HFF-Myc (cell line): Measurements from ENCODE around the gene MAPK12.

Experiments used
- DNase-seq: peaks from one replicate; pipeline ENCODE4 v3.0.0-alpha.2; 2011; ENCODE audit warnings: low read depth; ENCODE audit errors: extremely low read depth
- H3K4me3 ChIP-seq: replicated peaks from 2 replicates; pipeline ENCODE4 v1.5.1; 2011; ENCODE audit warnings: low read depth, mild to moderate bottlenecking, control low read depth, low read length
- TF ChIP-seq, protein P1 (sequence below): IDR thresholded peaks from 2 replicates; pipeline ENCODE4 v1.5.1; 2012; ENCODE audit warnings: mild to moderate bottlenecking, low read depth, low read length, control low read depth; ENCODE audit errors: missing control alignments

Gene MAPK12

DNA sequence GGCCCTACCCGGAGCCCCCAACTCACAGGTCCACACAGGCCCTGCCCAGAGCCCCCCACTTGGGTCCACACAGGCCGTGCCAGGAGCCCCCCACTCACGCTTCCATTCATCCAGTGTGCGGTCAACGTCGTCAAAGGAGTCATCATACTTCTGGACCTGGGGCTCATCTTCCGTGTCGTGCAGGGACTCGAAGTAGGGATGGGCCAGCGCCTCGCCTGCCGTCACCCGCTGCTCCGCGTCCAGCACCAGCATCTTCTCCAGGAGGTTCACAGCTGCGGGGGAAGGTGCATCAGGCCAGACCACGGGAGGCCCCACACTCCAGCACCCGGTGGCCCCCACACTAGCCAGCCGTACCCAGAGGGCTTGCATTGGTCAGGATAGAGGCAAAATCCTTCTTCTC, 6.4 kb downstream of the MAPK12 start:
- DNase-seq = no peak

DNA sequence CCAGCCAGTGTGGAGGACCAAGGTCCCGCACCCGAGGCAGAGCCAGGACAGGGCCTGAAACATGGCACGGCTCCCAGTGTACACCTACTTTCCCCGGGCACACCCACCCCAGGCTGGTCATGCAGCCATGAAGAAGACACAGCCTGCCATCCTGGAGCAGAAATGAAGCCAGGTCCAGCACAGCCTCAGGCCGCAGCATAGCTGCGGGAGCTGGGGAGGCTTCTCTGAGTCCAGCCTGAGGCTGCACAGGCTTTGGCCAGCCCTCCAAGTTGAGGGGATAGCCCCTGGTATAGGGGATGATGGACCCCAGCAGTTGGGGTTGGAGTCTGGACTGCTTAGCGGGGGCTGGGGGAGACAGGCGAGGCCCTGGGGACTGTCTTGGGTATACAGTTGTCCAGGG, 7.5 kb downstream of the MAPK12 start:
- no peak for DNase-seq
- H3K4me3 ChIP-seq = no peak overlapping the region
- TF ChIP-seq, protein P1, sequence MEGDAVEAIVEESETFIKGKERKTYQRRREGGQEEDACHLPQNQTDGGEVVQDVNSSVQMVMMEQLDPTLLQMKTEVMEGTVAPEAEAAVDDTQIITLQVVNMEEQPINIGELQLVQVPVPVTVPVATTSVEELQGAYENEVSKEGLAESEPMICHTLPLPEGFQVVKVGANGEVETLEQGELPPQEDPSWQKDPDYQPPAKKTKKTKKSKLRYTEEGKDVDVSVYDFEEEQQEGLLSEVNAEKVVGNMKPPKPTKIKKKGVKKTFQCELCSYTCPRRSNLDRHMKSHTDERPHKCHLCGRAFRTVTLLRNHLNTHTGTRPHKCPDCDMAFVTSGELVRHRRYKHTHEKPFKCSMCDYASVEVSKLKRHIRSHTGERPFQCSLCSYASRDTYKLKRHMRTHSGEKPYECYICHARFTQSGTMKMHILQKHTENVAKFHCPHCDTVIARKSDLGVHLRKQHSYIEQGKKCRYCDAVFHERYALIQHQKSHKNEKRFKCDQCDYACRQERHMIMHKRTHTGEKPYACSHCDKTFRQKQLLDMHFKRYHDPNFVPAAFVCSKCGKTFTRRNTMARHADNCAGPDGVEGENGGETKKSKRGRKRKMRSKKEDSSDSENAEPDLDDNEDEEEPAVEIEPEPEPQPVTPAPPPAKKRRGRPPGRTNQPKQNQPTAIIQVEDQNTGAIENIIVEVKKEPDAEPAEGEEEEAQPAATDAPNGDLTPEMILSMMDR = no peak

More for the DNA sequence above, 6.4 kb downstream of the MAPK12 start:
- no peak overlapping the region for H3K4me3 ChIP-seq
- TF ChIP-seq, protein P1 = no peak

DNA sequence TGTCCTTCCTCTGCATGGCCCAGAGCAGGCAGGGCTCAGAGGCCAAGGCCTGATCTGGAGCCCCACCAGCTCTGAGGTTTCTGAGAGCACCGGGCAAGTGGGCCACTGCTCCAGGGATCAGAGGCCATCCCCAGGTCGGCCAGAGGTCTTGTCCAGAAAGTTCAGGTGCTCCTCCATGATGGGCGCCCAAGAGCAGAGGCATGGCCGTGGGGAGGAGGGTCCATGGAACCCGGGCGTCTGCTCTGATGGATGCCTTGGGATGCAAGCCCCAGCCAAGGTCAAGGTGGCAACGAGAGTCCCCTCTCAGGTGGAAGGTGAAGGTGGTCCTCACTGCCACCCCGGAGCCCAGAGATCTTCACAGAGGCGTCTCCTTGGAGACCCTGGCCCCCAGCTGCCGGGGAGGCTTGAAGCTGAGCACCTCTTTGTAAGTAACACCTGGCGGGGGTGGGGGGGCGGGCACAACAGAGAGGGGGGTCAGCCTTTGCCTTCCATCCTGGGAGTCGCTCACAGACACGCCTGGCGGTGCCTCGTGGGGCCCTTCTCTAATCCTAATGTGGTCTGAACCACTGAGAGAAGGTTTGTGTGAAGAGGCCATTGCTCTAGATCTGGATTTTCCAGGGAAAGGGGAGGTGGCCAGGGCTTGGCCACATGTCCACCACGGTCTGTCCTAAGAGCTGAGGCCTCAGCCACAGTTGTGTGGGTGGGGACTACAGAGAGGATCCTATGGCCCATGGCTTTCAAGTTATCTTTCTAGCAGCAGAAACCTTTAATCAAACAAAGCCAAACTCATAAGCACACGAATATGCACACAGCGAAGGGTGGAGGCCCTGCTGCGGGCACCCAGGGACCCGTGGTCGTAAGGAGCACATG, 8.2 kb downstream of the MAPK12 start:
- no peak for DNase-seq
- H3K4me3 ChIP-seq = no peak overlapping the region
- TF ChIP-seq, protein P1 = no peak

DNA sequence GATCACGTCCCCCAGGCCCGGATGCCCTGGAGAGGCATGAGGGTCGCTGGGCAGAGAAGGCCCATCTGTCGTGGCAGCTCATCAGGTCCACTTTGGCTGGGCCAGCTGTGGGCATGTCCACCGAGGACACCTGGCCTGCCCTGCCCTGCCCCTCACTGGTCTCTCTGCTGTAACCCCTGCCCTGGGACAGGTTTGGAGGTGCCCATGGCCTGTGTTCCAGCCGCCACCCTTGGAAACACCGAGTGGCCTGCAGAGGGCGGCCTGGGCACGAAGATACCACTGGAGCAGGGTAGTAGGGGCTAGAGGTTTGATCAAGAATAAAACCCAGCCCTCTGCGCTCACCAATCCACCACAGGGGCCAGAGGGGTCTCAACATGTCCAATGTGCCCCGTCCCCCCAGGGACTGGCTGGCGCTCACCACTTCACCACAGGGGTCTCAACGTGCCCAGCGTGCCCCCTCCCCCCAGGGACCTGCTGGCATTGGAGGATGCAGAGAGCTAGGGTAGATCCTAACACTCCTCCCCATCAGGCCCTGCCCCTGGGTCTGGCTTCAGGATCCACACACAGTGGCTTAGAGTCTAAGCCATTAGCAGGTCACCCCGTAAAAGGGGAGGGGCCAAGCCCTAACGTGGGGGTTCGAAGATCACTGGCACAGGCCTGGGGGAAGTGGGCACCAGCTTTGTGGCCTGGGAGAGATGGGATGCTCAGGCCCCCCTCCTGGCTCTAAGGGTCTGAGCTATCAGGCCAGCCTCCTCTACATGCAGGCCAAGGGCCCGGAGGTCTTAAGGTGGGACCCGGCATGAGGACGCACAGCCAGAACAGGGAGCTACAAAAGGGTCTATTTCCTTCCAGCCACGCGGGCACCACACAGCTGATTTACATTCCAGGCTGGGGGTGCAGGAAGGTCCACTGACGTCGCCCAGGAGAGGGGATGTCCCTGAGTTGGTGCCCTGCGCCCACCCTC, 9.1 kb downstream of the MAPK12 start:
- TF ChIP-seq, protein P1 = peak; percentile 72

DNA sequence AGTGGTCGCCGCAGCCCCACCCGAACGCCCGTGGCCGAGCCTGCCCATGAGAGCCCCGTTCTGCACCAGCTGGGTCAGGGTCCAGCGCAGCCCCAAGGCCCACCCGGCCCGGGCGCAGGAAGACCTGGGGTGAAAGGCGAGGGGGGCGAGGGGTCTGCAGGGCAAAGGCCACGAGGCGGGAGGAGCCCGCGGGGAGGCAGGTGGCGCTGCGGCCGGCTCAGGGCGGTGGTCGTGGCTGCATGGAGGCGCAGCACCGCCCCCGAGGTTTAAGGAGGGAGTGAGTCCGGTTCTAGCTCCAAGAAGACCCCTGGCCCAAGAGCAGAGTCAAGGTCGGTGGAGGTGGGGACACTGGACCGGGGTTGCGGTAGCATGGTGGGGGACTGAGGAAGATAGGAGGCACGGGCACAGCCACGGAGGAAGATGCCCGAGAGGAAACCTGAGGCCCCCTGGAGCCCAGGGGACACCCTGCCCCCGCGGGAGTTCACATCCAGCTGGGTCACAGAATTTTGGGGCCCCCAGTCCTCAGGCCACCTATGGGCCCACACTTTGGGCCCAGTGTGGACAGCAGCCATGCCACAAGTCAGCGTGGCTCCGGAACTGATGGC, 9.9 kb downstream of the MAPK12 start:
- H3K4me3 ChIP-seq = peak overlapping the region; percentile 74
- no peak for DNase-seq
- TF ChIP-seq, protein P1 = no peak

More for the DNA sequence above, 9.1 kb downstream of the MAPK12 start:
- DNase-seq = no peak
- H3K4me3 ChIP-seq = no peak overlapping the region
